Activated CD8-positive, alpha-beta memory T cell treated with anti-CD3 and anti-CD28 coated beads, Interleukin-2, amount 10 ng/mL, durations not matched to agents 7 days and 5 days (primary cell): Measurements from ENCODE around the gene BANK1. TPM values are rescaled to one million over a fixed set of nuclear protein-coding genes. Genes with fewer than 3 reads are reported as not detected.

Experiments used
- ATAC-seq: fragments of 150-1000 bp; cut with Tn5 transposase; one replicate; pipeline ENCODE4 v1.10.0; 2021; ENCODE audit warnings: moderate library complexity
- CTCF ChIA-PET: fragments of 350-600 bp; sonication (Branson Sonifier 250); formaldehyde crosslinking; loops from one replicate; lab custom pipeline; 2021; ENCODE audit warnings: antibody characterized with exemption; lab: Charles Lee
- DNase-seq: peaks from one replicate; pipeline ENCODE4 v3.0.0-alpha.2; 2020
- H3K27ac Mint-ChIP-seq: one replicate; pipeline ENCODE4 v1.8.0; 2021; ENCODE audit warnings: mild to moderate bottlenecking, mixed read lengths
- H3K27me3 Mint-ChIP-seq: one replicate; pipeline ENCODE4 v1.8.0; 2021; ENCODE audit warnings: mixed read lengths
- H3K36me3 Mint-ChIP-seq: one replicate; pipeline ENCODE4 v1.8.0; 2021; ENCODE audit warnings: mild to moderate bottlenecking, mixed read lengths
- H3K4me1 Mint-ChIP-seq: one replicate; pipeline ENCODE4 v1.8.0; 2021; ENCODE audit warnings: mixed read lengths
- H3K4me3 Mint-ChIP-seq: one replicate; pipeline ENCODE4 v1.8.0; 2021; ENCODE audit warnings: mild to moderate bottlenecking, moderate library complexity, mixed read lengths
- H3K9me3 Mint-ChIP-seq: one replicate; pipeline ENCODE4 v1.8.0; 2022; ENCODE audit warnings: low read depth, mixed read lengths
- total RNA-seq, 2 experiments: library from RNA; stranded (reverse); gene quantifications; one replicate each; pipeline ENCODE4 v1.2.3, GENCODE V29; 2021

Gene BANK1
- total RNA-seq, 2 experiments from 2014 or later: 0.23 TPM; not detected in 1

DNA sequence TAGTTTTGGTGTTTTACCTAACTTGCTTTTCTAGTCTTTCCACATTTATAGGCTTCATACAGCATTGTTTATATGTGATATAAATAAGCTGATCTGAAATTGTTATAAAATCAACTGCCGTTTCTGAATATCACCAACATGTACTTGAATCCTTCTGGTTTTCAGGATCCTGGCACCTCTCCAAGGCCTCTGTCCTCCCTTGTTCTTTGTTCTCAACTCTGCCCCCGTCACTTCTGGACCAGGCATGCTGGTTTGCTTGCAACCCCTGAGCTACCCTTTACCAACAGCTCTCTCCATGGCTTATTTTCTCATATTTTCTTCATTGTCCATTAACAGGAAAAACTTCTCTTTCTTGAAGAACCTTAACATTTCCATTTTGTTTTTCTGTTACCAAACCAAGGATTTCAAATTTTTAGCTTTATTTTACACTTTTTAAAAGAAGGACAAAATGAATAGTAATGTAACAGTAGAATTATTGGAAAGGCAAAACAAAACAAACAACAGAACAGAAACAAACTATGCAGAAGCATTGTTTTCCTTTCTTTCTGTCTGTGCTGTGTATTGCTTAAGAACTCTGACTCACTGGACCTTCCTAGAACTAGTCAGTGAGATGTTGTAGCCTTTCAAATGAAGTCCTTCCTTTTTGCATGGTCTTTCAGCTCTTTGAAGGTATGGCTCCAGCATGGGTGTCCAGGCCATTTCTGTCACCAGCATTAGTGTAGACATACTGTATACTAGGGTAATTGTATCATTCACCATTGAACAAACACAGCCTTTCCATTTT, 44.8 kb downstream of the BANK1 start:
- Mint-ChIP-seq H3K9me3 (no peaks in the 10 kb centered on the region), H3K27me3 (peaks cover 16% of the 10 kb centered on the region), H3K4me1 (no peaks in the 10 kb centered on the region), H3K27ac (no peak overlapping the region), H3K4me3 (no peak overlapping the region), H3K36me3 (no peaks in the 10 kb centered on the region)
- DNase-seq (no peak), ATAC-seq (no peak)
- CTCF ChIA-PET: no interaction called here

DNA sequence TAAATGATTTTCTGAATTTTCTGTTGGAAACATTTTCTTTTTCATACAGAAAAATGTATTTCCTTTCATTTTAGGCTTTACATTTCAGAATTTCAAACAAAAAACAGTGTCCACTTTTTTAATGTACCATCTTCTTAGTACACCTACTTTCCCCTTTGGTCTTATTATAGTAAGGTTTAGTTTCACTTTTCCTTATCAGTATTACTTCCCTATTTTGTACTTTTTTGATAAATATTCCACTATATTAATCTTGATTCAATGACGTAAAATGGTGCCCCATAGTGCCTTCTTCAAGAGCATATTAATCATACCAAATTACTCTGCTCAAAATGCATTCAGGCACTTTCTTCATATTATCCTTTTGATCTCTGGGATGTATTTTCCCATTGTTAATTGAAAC, 52.5 kb downstream of the BANK1 start:
- Mint-ChIP-seq H3K9me3 (no peaks in the 10 kb centered on the region), H3K4me3 (no peak overlapping the region), H3K4me1 (no peaks in the 10 kb centered on the region), H3K27ac (no peak overlapping the region), H3K36me3 (no peaks in the 10 kb centered on the region), H3K27me3 (peaks cover 4% of the 10 kb centered on the region)
- ATAC-seq (no peak), DNase-seq (no peak)
- CTCF ChIA-PET: no interaction called here

DNA sequence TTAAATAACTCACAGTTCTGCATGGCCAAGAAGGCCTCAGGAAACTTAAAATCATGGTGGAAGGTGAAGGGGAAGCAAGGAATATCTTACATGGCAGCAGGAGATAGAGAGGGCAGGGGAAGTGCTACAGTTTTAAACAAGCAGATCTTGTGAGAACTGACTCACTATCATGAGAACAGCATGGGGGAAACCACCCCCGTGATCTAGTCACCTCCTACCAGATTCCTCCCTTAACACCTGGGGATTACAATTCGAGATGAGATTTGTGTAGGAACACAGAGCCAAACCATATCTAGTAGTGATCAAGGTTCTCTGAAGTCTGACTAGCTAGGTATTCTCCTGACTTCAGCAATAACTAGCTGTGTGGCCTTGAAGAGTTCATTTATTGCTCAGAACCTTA, 56.0 kb downstream of the BANK1 start:
- Mint-ChIP-seq H3K4me1 (no peaks in the 10 kb centered on the region), H3K4me3 (no peak overlapping the region), H3K27me3 (no peaks in the 10 kb centered on the region), H3K27ac (no peak overlapping the region), H3K36me3 (no peaks in the 10 kb centered on the region), H3K9me3 (no peaks in the 10 kb centered on the region)
- no peak for ATAC-seq
- CTCF ChIA-PET: no interaction called here
- no peak for DNase-seq

DNA sequence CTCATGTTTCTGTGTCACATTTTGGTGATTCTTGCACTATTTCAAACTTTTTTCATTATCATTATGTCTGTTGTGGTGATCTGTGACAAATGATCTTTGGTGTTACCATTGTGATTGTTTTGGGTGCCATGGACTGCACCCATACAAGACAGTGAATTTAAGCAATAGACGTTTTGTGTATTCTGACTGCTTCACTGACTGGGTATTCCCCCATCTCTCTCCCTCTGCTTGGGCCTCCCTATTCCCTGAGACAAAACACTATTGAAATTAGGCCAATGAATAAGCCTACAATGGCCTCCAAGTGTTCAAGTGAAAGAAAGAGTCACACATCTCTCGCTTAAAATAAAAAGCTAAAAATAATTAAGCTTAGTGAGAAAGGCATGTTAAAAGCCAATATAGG, 60.2 kb downstream of the BANK1 start:
- CTCF ChIA-PET: no interaction called here
- Mint-ChIP-seq H3K36me3 (no peaks in the 10 kb centered on the region), H3K9me3 (no peaks in the 10 kb centered on the region), H3K27ac (no peak overlapping the region), H3K27me3 (peaks cover 3% of the 10 kb centered on the region), H3K4me1 (no peaks in the 10 kb centered on the region), H3K4me3 (no peak overlapping the region)
- ATAC-seq (no peak), DNase-seq (no peak)

DNA sequence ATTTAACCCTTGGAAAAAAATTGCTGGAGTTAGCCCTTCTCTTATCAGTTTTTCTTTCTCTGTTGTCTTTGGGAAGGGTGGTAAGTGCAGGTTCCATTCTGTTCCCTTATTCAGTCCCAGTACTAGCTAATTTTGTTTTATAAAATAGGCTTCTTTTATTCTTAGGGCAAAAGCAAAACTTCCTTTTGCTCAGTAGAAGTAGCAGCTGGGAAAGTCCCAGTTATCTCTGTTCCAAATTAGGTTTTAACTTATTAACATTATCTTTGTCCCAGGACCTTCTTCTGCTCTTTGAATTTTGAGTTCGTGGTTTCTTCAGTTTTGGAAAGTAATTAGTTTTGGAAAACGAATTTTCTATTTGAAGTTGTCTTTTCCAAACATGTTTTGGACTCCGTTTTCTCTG, 61.1 kb downstream of the BANK1 start:
- no peaks in the 10 kb centered on the region for H3K36me3 Mint-ChIP-seq
- no peak for DNase-seq
- H3K27me3 Mint-ChIP-seq: peaks cover 3% of the 10 kb centered on the region
- no peak overlapping the region for H3K27ac Mint-ChIP-seq
- no peaks in the 10 kb centered on the region for H3K4me1 Mint-ChIP-seq
- ATAC-seq: no peak
- CTCF ChIA-PET: no interaction called here
- no peak overlapping the region for H3K4me3 Mint-ChIP-seq
- H3K9me3 Mint-ChIP-seq: no peaks in the 10 kb centered on the region

DNA sequence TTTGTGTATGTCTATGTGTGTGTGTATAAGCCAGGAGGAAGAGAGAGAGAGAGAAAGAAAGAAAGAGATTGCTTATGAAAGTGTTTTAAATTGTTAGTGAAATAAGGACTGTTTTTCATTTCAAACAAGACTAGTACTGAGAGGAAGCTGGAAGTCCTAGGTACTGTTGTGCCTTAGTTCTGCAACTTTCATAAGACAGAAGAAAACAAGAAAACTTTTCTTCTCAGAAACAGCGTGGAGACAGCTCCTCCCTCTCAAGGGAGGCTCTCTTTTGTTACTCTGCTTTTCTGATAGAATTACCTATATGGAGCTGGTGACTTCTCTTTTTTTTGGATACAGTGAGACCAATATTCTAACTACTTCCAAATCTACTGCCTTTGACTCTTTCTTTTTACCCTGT, 62.5 kb downstream of the BANK1 start:
- Mint-ChIP-seq H3K36me3 (no peaks in the 10 kb centered on the region), H3K9me3 (no peaks in the 10 kb centered on the region), H3K4me1 (no peaks in the 10 kb centered on the region), H3K27ac (no peak overlapping the region), H3K4me3 (no peak overlapping the region), H3K27me3 (peaks cover 10% of the 10 kb centered on the region)
- ATAC-seq: no peak
- no peak for DNase-seq
- CTCF ChIA-PET: no interaction called here

DNA sequence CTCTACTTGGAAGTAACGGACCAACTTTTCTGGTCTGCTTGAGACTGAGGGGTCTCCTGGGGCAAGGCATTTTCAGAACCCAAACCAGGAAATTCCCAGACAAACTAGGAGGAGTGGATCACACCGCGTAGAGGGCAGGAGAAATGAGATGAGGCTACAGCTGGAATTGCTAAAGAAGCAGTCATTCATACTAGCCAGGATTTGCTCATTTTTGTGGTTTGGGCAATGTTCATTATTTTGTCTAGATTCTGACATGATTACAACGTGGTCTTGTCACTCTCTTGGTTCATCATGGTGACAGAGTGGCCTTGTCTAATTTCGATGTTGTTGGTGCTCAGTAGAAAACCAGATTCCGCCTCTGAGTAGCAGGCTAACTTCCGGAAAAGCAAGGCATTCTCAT, 63.2 kb downstream of the BANK1 start:
- peaks cover 11% of the 10 kb centered on the region for H3K27me3 Mint-ChIP-seq
- DNase-seq: no peak
- H3K36me3 Mint-ChIP-seq: no peaks in the 10 kb centered on the region
- no peak overlapping the region for H3K4me3 Mint-ChIP-seq
- H3K9me3 Mint-ChIP-seq: no peaks in the 10 kb centered on the region
- H3K4me1 Mint-ChIP-seq: no peaks in the 10 kb centered on the region
- no peak overlapping the region for H3K27ac Mint-ChIP-seq
- no peak for ATAC-seq
- CTCF ChIA-PET: no interaction called here

DNA sequence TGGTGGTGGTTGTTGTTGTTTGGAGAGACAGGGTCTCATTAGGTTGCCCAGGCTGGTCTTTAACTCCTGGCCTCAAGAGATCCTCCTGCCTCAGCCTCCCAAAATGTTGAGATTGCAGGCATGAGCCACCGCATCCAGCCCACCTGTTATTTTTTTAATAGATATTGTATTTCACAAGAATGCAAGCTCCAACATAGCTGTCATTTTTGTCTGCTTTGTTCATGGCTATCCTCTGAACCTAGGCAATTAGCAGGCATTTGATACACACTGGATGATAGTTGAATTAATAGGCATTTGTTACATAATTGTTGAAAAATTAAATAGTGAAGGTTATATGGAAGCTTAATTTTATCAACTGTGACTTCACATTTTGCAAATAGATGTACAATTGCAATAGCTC, 64.7 kb downstream of the BANK1 start:
- no peak for ATAC-seq
- no peak overlapping the region for H3K4me3 Mint-ChIP-seq

DNA sequence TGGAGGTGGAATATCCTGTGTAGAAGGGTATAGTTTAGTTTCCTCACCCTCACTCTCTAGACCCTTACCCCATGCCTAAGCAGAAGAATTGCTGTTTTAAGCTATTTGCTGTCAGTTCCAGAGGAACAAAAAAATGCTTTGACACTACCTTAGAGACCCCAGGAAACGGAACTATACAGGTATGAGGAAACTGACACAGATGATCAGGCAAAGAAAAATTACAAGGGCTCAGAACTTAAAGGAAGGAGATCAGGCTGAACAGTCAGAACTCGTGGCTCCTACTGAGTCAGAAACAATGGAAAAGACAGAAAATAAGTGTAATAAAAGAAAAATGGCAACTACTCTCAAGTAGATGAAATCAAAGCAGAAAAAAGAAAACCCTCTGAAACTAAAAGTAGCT, 65.6 kb downstream of the BANK1 start:
- no peak overlapping the region for H3K27ac Mint-ChIP-seq
- ATAC-seq (no peak), DNase-seq (no peak)
- no peaks in the 10 kb centered on the region for H3K4me1 Mint-ChIP-seq
- H3K36me3 Mint-ChIP-seq: no peaks in the 10 kb centered on the region
- CTCF ChIA-PET: no interaction called here
- no peak overlapping the region for H3K4me3 Mint-ChIP-seq
- H3K9me3 Mint-ChIP-seq: no peaks in the 10 kb centered on the region
- peaks cover 11% of the 10 kb centered on the region for H3K27me3 Mint-ChIP-seq

More for the DNA sequence above, 64.7 kb downstream of the BANK1 start:
- H3K36me3 Mint-ChIP-seq: no peaks in the 10 kb centered on the region
- no peak overlapping the region for H3K27ac Mint-ChIP-seq
- H3K9me3 Mint-ChIP-seq: no peaks in the 10 kb centered on the region
- DNase-seq: no peak
- H3K4me1 Mint-ChIP-seq: no peaks in the 10 kb centered on the region
- H3K27me3 Mint-ChIP-seq: peaks cover 11% of the 10 kb centered on the region
- CTCF ChIA-PET: no interaction called here

DNA sequence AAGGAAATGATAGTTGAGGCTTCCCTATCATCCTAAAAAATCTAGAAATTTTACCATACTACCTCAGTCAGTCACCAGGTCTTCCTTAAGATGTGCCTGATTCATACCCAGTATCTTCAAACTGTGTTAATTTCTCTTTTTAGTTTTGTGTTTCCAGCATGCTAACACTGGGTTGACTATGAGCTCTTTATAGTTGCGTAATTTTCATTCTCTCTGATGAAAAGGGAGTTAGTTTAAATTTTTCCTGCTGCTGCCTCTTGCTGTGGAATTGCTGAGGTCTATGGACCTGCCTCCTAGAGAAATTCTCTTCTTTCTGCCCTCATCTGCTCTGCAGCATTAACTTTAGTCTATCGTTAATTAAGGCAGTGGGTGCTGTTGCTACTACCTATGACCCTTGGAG, 66.6 kb downstream of the BANK1 start:
- H3K36me3 Mint-ChIP-seq: no peaks in the 10 kb centered on the region
- peaks cover 11% of the 10 kb centered on the region for H3K27me3 Mint-ChIP-seq
- no peak overlapping the region for H3K27ac Mint-ChIP-seq
- CTCF ChIA-PET: no interaction called here
- no peaks in the 10 kb centered on the region for H3K9me3 Mint-ChIP-seq
- H3K4me3 Mint-ChIP-seq: no peak overlapping the region
- no peak for DNase-seq
- no peaks in the 10 kb centered on the region for H3K4me1 Mint-ChIP-seq
- no peak for ATAC-seq

DNA sequence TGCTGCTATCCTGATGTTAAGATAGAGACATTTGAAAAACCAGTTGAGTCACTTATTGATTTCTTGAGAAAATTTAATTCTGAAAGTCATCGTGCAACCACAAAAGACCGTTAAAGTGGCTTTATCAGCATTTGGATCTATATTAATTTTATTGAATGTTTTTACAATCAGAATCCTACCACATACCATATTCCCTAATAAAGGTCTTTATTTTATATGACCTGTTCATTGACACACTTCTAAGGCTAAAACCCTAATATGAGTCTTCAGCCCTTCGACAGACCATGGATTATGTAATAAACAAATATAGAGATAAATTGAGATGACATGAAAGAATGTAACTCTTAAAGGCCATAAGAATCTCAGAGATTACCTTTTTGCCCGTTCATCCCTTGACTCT, 68.1 kb downstream of the BANK1 start:
- Mint-ChIP-seq H3K4me1 (no peaks in the 10 kb centered on the region), H3K27me3 (peaks cover 11% of the 10 kb centered on the region), H3K36me3 (no peaks in the 10 kb centered on the region), H3K4me3 (no peak overlapping the region), H3K27ac (no peak overlapping the region), H3K9me3 (no peaks in the 10 kb centered on the region)
- no peak for DNase-seq
- CTCF ChIA-PET: no interaction called here
- ATAC-seq: no peak

DNA sequence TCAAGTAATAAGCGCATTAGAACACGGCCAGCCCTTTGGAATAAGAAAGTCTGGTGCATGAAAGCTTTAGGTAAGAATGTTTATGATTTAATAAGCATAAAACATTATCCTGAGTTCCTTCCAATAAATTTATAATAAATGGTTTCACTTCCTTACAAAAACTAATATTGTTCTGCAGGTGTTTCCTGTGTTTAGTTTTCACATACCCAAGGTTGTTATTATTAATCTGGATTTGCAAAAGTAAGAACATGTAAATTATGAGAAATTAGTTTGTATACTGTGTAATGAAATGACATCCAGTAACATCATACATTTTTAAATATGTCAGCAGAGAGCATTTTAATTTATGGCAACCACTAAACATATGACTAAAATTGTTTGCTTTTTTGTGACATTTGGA, 72.1 kb downstream of the BANK1 start:
- Mint-ChIP-seq H3K4me3 (no peak overlapping the region), H3K9me3 (peaks cover 2% of the 10 kb centered on the region), H3K4me1 (no peaks in the 10 kb centered on the region), H3K36me3 (no peaks in the 10 kb centered on the region), H3K27me3 (peaks cover 8% of the 10 kb centered on the region), H3K27ac (no peak overlapping the region)
- CTCF ChIA-PET: no interaction called here
- DNase-seq (no peak), ATAC-seq (no peak)

DNA sequence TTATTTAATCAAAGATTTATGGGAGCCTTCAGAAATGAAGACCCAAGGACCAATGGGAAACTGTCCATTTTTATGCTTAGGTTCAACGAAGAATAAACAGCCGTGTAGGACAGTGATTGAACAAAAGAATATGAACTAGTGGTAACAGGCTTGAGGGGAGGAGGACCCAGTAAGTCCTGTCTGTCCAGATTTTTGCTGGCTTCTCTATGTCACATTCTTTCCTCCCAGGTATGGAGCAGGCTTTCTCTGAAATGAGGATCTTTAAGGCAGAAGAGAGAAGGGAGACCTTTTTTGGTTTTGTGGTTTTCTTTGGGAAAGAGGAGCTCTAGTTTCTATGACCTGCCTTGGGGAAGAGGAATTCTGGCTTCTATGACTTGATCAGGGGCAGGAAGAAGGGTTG, 74.1 kb downstream of the BANK1 start:
- CTCF ChIA-PET: no interaction called here
- peaks cover 2% of the 10 kb centered on the region for H3K9me3 Mint-ChIP-seq
- no peak overlapping the region for H3K27ac Mint-ChIP-seq
- no peak overlapping the region for H3K4me3 Mint-ChIP-seq
- H3K36me3 Mint-ChIP-seq: no peaks in the 10 kb centered on the region
- H3K27me3 Mint-ChIP-seq: peaks cover 4% of the 10 kb centered on the region
- no peak for ATAC-seq
- no peak for DNase-seq
- H3K4me1 Mint-ChIP-seq: no peaks in the 10 kb centered on the region

DNA sequence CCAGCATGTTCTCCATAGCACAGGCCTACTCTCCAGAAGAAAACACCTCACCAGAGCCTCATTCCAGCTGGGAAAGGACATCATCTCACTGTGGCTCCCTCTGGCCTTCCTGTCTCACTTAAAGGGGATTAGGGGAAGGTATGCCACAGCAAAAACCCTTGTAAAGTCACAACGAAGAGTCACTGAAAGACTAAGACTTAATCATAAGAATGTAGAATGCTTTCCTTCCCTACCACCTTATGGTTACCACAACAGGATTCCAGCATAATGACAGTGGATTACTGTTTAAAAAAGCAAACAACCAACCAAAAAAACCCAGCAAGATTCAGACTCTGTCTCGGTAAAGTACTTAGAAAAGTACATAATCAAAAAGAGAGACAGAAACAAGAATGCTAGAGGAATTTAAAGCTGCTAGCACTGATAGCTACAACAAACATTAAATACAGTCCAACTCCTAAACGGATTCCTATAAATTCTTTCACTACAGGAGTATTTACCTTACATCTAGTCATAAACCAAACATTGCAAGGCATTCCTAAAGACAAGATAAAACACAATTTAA, 75.1 kb downstream of the BANK1 start:
- CTCF ChIA-PET: no interaction called here
- Mint-ChIP-seq H3K9me3 (peaks cover 2% of the 10 kb centered on the region), H3K36me3 (no peaks in the 10 kb centered on the region), H3K27ac (no peak overlapping the region), H3K27me3 (peaks cover 7% of the 10 kb centered on the region), H3K4me3 (no peak overlapping the region), H3K4me1 (no peaks in the 10 kb centered on the region)
- DNase-seq (no peak), ATAC-seq (no peak)
